ENCODE measurements around the gene AOC2.

DNA sequence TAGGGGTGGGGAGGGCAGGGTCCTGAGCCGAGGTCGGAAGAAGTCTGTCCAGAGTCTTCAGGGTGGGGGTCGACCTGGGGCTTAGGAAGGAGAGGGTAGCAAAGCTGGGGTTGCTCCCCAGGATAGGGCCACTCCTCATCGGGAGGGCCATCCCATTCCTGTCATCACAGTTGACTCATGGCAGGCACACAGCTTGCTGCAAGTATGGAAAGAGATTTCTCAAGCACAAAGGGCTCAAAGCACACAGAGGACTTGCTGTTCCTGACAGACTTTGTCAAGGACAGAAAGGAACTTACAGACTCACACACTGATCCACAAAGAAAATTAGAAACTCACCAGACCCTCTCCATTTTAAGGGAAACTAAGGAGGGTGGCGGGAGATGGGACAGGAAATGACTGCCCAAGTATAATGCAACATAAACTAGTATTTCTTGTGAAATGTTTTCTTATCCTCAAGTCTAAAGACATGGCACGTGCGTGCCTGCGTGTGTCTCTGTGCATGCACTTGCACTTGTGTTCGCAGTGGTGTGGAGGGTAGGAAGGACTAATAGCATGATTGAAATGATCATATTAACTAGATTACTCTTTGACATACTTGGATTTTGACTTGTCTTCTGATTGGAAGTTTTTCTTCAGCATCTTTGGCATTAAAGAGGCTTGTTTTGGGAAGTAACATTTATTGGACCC lies 2.4 kb downstream of the AOC2 start:
- TF ChIP-seq SUZ12 (IDR thresholded peaks at IDR 0.05) = no peak
- no peak for TF ChIP-seq L3MBTL2 (conservative IDR thresholded peaks at IDR 0.05)
- TF ChIP-seq FOXA1 (IDR thresholded peaks at IDR 0.05) = no peak
- TF ChIP-seq ELF4 (IDR thresholded peaks at IDR 0.05) = no peak
- TF ChIP-seq TARDBP (IDR thresholded peaks at IDR 0.05) = no peak
- no peak for TF ChIP-seq SP1 (IDR thresholded peaks at IDR 0.05)
- no peak for TF ChIP-seq LEF1 (IDR thresholded peaks at IDR 0.05; ENCODE audit: borderline replicate concordance)

Measured in HEK293T (cell line).